Sigmoid colon (tissue), 7 donors: ENCODE results near the gene CSF3R. TPM values are rescaled to one million over a fixed set of nuclear protein-coding genes. Genes with fewer than 3 reads are reported as not detected.

Source experiments
- DNase-seq: peaks from one replicate; pipeline ENCODE4 v3.0.0-alpha.2; 2019
- H3K27ac ChIP-seq, 4 donors: fragments of 200-600 bp; sonication (generic); one replicate each; pipeline ENCODE4 v1.5.1; 2016 to 2019; ENCODE audit warnings: mild to moderate bottlenecking in 1 of 4
- H3K27me3 ChIP-seq, 3 donors: fragments of 200-600 bp; sonication (generic); one replicate each; pipeline ENCODE4 v1.5.1; 2019; ENCODE audit warnings: mild to moderate bottlenecking in 1 of 3
- H3K36me3 ChIP-seq, 4 donors: fragments of 200-600 bp; sonication (generic); one replicate each; pipeline ENCODE4 v1.5.1; 2016 to 2019
- H3K4me1 ChIP-seq, 4 donors: fragments of 200-600 bp; sonication (generic); one replicate each; pipeline ENCODE4 v1.5.1; 2017 to 2019
- H3K4me3 ChIP-seq, 4 donors: fragments of 200-600 bp; sonication (generic); one replicate each; pipeline ENCODE4 v1.5.1; 2017 to 2019; ENCODE audit warnings: mild to moderate bottlenecking in 2 of 4, moderate library complexity in 1 of 4
- H3K9me3 ChIP-seq, 4 donors: fragments of 200-600 bp in 3 of 4; sonication (generic) in 3 of 4; one replicate each; pipeline versions ENCODE4 v1.5.1 to v1.6.1; 2013 to 2019
- EP300 ChIP-seq, 4 donors: sonication (generic); formaldehyde crosslinking; IDR thresholded peaks; one replicate each; pipeline ENCODE4 v1.6.1; 2017; ENCODE audit warnings: antibody characterized with exemption in 4 of 4
- POLR2A ChIP-seq, 2 donors: fragments of 450-650 bp; IDR thresholded peaks; one replicate each; pipeline ENCODE4 v1.6.1; 2016; ENCODE audit warnings: antibody characterized with exemption in 2 of 2, mild to moderate bottlenecking in 2 of 2, moderate library complexity in 2 of 2
- POLR2AphosphoS5 ChIP-seq, 4 donors: sonication (generic); formaldehyde crosslinking; IDR thresholded peaks; one replicate each; pipeline ENCODE4 v1.6.1; 2017; ENCODE audit warnings: antibody characterized with exemption in 4 of 4
- WGBS, 2 donors: extraction: QIAGEN DNeasy Blood & Tissue Kit; methylation state at CpG; one replicate each; pipeline ENCODE4 v1.1.7; 2013; 5-methylcytosine and 5-hydroxymethylcytosine counted together
- intact Hi-C: fragments of 100-400 bp; cut with DNase I; formaldehyde crosslinking; loops from one replicate; pipeline ENCODE4 v1.15.1; 2023
- polyA plus RNA-seq, 3 donors: library from polyadenylated mRNA; stranded (reverse); fragments of 200-250 nt; gene quantifications; one replicate each; pipeline ENCODE4 v1.2.3, GENCODE V29; 2013
- total RNA-seq, 4 donors: library from RNA; depleted of rRNA; stranded (reverse); fragments of >200 nt; gene quantifications; one replicate each; pipeline ENCODE4 v1.1.0, GENCODE V29; 2016
- TF ChIP-seq, protein P1 (sequence below), 4 experiments: fragments of 450-650 bp in 3 of 4; fragments of 200-600 bp in 1 of 4; IDR thresholded peaks; one replicate each; pipeline ENCODE4 v1.5.1; 2016 to 2019; ENCODE audit warnings: antibody characterized with exemption in 4 of 4, mild to moderate bottlenecking in 3 of 4, moderate library complexity in 2 of 4
- donor health status: healthy with polysubstance abuse.
- donor health status: Bipolar disorder and iron deficiency.
- donor health status: healthy.

Gene CSF3R
- total and polyA plus RNA-seq, 7 donors, result 3.9 to 9.1 (median 7.5) TPM

DNA sequence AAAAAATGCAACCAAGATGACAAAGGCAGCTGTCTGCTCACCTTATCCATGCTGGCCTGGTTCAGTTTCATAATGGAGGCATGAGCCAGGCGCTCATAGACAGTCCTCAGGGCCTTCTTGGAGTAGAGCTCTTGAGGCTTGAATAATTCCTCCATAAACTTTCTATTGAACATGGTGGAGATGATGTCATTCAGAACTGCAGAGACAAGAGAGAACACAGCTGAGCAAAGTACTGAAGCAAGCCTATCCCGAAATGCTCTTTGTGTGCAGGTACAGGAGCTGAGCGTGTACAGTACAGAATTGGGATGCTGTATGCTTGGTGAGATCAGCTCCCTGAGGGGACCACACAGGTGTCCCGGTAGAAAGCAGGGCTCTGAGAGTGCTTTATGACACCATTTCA lies 44.0 kb downstream of the CSF3R start:
- no peaks in the 10 kb centered on the region for H3K27me3 ChIP-seq
- H3K36me3 ChIP-seq, result peaks cover 0 to 31% (median 4%) of the 10 kb centered on the region in 4 donors
- H3K27ac ChIP-seq, result no peak overlapping the region
- no peaks in the 10 kb centered on the region for H3K9me3 ChIP-seq
- no peak overlapping the region for H3K4me3 ChIP-seq
- TF ChIP-seq EP300 (IDR thresholded peaks at IDR 0.05) (no peak), POLR2A (IDR thresholded peaks at IDR 0.05) (no peak), POLR2AphosphoS5 (IDR thresholded peaks at IDR 0.05) (no peak)
- TF ChIP-seq, protein P1, sequence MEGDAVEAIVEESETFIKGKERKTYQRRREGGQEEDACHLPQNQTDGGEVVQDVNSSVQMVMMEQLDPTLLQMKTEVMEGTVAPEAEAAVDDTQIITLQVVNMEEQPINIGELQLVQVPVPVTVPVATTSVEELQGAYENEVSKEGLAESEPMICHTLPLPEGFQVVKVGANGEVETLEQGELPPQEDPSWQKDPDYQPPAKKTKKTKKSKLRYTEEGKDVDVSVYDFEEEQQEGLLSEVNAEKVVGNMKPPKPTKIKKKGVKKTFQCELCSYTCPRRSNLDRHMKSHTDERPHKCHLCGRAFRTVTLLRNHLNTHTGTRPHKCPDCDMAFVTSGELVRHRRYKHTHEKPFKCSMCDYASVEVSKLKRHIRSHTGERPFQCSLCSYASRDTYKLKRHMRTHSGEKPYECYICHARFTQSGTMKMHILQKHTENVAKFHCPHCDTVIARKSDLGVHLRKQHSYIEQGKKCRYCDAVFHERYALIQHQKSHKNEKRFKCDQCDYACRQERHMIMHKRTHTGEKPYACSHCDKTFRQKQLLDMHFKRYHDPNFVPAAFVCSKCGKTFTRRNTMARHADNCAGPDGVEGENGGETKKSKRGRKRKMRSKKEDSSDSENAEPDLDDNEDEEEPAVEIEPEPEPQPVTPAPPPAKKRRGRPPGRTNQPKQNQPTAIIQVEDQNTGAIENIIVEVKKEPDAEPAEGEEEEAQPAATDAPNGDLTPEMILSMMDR (IDR thresholded peaks at IDR 0.05), result no peak
- 68 to 89% methylated on average over 4 of the region's 4 CpGs for WGBS, 2 donors
- H3K4me1 ChIP-seq, result no peaks in the 10 kb centered on the region
- no peak for DNase-seq
- intact Hi-C loops, result no loop called here

DNA sequence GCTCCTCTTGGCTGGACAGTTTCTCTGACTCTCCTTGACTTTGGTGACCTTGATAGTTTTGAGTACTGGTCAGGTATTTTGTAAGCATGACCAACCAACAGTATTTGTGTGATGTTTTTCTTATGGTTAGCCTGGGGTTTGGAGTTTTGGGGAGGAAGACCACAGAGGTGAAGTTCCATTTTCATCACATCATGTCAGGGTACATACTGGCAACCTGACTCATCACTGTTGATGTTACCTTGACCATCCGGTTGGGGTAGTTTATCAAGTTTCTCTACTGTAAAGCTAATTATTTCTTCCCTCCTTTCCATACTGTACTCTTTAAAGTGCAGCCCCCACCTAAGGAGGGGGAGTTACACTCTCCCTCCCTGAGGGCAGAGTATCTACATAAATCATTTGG lies 45.9 kb downstream of the CSF3R start:
- Histone ChIP-seq H3K27me3 (no peaks in the 10 kb centered on the region), H3K4me3 (no peak overlapping the region), H3K27ac (no peak overlapping the region), H3K4me1 (no peaks in the 10 kb centered on the region), H3K9me3 (no peaks in the 10 kb centered on the region), H3K36me3 (peaks cover 4 to 43% (median 8%) of the 10 kb centered on the region in 4 donors)
- TF ChIP-seq EP300 (IDR thresholded peaks at IDR 0.05) (no peak), POLR2AphosphoS5 (IDR thresholded peaks at IDR 0.05) (no peak), POLR2A (IDR thresholded peaks at IDR 0.05) (no peak)
- TF ChIP-seq, protein P1 (IDR thresholded peaks at IDR 0.05), result no peak
- intact Hi-C loops, result no loop called here
- WGBS, 2 donors, result 83 to 91% methylated on average over 1 of the region's 1 CpG
- no peak for DNase-seq

DNA sequence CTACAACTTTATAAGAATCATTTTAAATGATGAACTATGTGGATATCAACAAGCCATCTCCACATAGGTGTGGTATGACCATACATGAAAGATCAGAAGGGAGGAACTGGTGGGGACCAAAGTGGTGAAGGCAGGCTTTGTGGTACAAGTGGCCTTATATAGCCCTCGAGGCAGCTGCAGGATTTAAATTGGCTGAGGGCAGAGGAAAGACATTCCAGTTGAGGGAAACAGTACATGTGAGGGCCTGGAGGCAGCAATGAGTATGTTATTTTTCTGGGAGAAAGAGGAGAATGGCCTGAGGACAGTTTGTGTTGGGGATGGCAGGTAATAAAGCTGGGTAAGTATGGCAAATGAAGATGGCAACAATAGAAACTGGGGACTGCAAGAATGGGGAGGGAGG lies 49.6 kb downstream of the CSF3R start:
- no peak overlapping the region for H3K4me3 ChIP-seq
- no peaks in the 10 kb centered on the region for H3K9me3 ChIP-seq
- no peak overlapping the region for H3K27ac ChIP-seq
- intact Hi-C loops, result no loop called here
- peaks cover 4 to 51% (median 14%) of the 10 kb centered on the region in 4 donors for H3K36me3 ChIP-seq
- H3K4me1 ChIP-seq, result no peaks in the 10 kb centered on the region
- TF ChIP-seq, protein P1 (IDR thresholded peaks at IDR 0.05), result no peak
- TF ChIP-seq POLR2A (IDR thresholded peaks at IDR 0.05) (no peak), EP300 (IDR thresholded peaks at IDR 0.05) (no peak), POLR2AphosphoS5 (IDR thresholded peaks at IDR 0.05) (no peak)
- WGBS, 2 donors, result 46 to 50% methylated on average over 1 of the region's 1 CpG
- no peaks in the 10 kb centered on the region for H3K27me3 ChIP-seq
- no peak for DNase-seq

DNA sequence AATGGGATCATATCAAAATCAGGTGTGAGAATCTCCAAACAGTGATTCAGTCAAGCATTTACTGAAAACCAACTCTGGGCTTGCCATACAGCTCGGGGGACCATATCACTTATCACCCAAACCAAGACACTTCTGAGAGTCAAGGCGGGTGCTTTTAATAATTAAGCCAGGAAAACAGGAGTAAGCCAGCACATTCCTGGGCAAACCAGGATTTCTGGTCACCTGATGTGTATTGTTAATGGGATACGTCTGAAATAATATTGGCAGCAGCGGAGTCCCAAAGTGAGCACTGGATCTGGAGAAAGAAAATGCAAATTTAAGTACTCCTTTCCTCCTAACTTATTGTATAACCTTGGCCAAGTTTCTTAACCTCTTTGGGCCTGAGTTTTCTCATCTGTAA lies 50.1 kb downstream of the CSF3R start:
- Histone ChIP-seq H3K9me3 (no peaks in the 10 kb centered on the region), H3K4me1 (no peaks in the 10 kb centered on the region), H3K4me3 (no peak overlapping the region), H3K27me3 (no peaks in the 10 kb centered on the region), H3K27ac (no peak overlapping the region), H3K36me3 (peaks cover 4 to 46% (median 14%) of the 10 kb centered on the region in 4 donors)
- intact Hi-C loops, result no loop called here
- TF ChIP-seq, protein P1 (IDR thresholded peaks at IDR 0.05), result no peak
- TF ChIP-seq POLR2AphosphoS5 (IDR thresholded peaks at IDR 0.05), result no peak
- DNase-seq, result no peak
- 56 to 82% methylated on average over 4 of the region's 4 CpGs for WGBS, 2 donors

DNA sequence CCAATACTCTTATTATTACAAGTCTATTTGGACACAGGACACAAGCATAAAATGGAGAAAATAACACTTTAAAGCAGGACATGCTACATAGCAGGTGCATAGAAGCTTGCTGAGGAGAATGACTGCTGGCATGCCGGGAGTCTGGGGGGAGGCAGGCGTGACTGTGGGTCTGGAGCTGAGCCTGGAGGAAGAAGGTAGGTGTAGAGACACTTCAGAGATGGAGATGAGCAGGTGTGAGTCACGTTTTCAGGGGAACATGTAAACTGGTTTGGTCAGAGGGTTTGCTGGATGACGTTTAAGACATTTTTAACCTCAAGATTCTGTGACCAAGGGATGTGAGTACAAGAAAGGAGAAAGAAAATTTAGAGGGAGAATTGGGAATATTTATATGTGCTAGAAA lies 56.9 kb downstream of the CSF3R start:
- H3K4me1 ChIP-seq, result peaks cover 0 to under 1% (median 0%) of the 10 kb centered on the region in 4 donors
- TF ChIP-seq POLR2A (IDR thresholded peaks at IDR 0.05) (no peak), EP300 (IDR thresholded peaks at IDR 0.05) (no peak), POLR2AphosphoS5 (IDR thresholded peaks at IDR 0.05) (no peak)
- TF ChIP-seq, protein P1 (IDR thresholded peaks at IDR 0.05), result no peak
- no peak for DNase-seq

More for the DNA sequence above, 56.9 kb downstream of the CSF3R start:
- H3K36me3 ChIP-seq, result peaks cover 0 to 55% (median 7%) of the 10 kb centered on the region in 4 donors
- no peaks in the 10 kb centered on the region for H3K9me3 ChIP-seq
- no peak overlapping the region for H3K27ac ChIP-seq
- intact Hi-C loops, result no loop called here
- WGBS, 2 donors, result 80 to 82% methylated on average over 4 of the region's 4 CpGs
- no peaks in the 10 kb centered on the region for H3K27me3 ChIP-seq
- H3K4me3 ChIP-seq, result no peak overlapping the region
